Measurements from ENCODE around the gene NUP188.
A peak's percentile ranks its signal among the peaks of the same experiment; 100 is the strongest.

The NUP188 gene

GRCh38 chr9:128913995-128914772 lies 33.3 kb upstream of the NUP188 start:
- FAIRE-seq, result no peak

GRCh38 chr9:128916204-128916603 lies 31.3 kb upstream of the NUP188 start:
- FAIRE-seq, result no peak

GRCh38 chr9:128916745-128917144 lies 30.8 kb upstream of the NUP188 start:
- no peak for FAIRE-seq

GRCh38 chr9:128917151-128917849 lies 30.2 kb upstream of the NUP188 start:
- peak; percentile 80 for FAIRE-seq

GRCh38 chr9:128918921-128919320 lies 28.6 kb upstream of the NUP188 start:
- FAIRE-seq, result no peak

GRCh38 chr9:128919402-128920089 lies 28.0 kb upstream of the NUP188 start:
- FAIRE-seq, result no peak

- no peak for FAIRE-seq
Measured at GRCh38 chr9:128920381-128921058, 27.0 kb upstream of the NUP188 start, which contains the start of gene PHYHD1. TSS of gene PHYHD1 (plus strand) at chr9:128920982. CDS start at chr9:128922324, 1,342 bp downstream.

GRCh38 chr9:128921881-128922763 lies 25.4 kb upstream of the NUP188 start:
- FAIRE-seq, result no peak

- FAIRE-seq, result no peak
Measured at GRCh38 chr9:128923493-128923883, 24.0 kb upstream of the NUP188 start.

- no peak for FAIRE-seq
Measured at GRCh38 chr9:128927731-128928411, 19.6 kb upstream of the NUP188 start.

GRCh38 chr9:128928624-128929023 lies 18.9 kb upstream of the NUP188 start:
- FAIRE-seq, result no peak

GRCh38 chr9:128929560-128929959 lies 17.9 kb upstream of the NUP188 start:
- FAIRE-seq, result no peak

GRCh38 chr9:128933731-128934130 lies 13.8 kb upstream of the NUP188 start:
- no peak for FAIRE-seq

- no peak for FAIRE-seq
Measured at GRCh38 chr9:128936171-128936865, 11.2 kb upstream of the NUP188 start.

- FAIRE-seq, result no peak
Measured at GRCh38 chr9:128937310-128938165, 10.0 kb upstream of the NUP188 start.

GRCh38 chr9:128940271-128940921 lies 7.1 kb upstream of the NUP188 start:
- no peak for FAIRE-seq

GRCh38 chr9:128940946-128941755 lies 6.3 kb upstream of the NUP188 start:
- FAIRE-seq, result no peak

Measured in endometrium (tissue), 2 donors.